GM18861 (cell line): ENCODE results near the gene TUBB6.

Experiments used
- ATAC-seq: cut with Tn5 transposase; IDR thresholded peaks from one replicate; pipeline ENCODE4 v1.9.1; 2021; ENCODE audit not compliant: unreplicated experiment

The TUBB6 gene

DNA sequence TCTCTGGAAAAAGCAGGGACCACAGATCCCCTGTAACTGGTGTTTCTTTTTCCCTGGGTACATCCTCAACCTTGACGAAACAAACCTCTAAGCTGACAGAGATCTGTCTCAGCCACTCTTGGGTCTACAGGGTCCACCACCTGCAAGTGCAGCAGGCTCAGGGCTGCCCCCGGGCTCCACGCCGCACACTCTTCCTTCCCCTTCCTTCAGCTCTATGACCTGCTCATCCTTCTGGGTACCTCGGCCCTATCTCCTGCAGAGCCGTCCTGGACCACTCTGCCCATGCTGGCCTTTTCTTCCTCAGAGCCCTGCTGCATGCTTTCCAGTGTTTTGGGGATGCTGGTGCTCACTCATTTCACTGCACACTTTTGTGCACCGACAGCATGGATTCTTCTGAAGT is 27.5 kb downstream of the TUBB6 start:
- ATAC-seq: no peak

DNA sequence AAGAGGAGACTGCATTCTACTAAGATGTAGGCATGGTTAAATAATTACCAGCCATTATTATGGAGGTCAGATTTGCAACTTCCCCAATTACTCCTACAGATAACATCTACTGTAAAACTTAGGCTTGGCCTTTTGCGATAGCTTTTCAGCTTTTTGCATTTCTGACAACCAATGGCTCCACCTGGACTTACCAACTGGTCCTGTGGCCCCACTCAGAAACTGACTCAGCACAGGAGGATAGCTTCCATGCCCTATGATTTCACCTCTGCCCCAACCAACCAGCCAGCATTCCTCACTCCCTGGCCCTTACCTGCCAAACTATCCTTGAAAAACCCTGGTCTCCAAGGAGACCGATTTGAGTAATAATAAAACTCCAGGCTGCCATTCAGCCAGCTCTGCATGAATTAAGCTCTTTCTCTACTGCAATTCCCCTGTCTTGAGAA is 28.2 kb downstream of the TUBB6 start:
- ATAC-seq: no peak

DNA sequence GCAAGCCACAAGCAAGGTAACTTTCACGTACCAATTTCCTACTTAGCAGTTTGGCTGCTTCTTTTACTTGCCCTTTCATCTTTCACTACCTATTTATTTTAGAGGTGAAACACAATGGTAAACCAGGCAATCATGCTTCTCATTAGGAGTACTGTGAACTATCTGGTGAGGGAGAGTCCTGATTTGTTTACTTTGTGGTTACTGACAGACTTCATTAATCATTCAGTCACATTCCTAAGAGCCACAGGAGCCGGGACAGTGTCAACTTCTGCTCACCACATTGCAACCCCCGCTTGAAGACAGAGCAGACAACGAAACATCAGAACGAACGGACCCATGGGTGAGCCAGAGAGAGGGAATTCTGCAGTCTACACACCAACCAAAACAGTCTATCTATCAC is 28.8 kb downstream of the TUBB6 start:
- ATAC-seq: no peak

DNA sequence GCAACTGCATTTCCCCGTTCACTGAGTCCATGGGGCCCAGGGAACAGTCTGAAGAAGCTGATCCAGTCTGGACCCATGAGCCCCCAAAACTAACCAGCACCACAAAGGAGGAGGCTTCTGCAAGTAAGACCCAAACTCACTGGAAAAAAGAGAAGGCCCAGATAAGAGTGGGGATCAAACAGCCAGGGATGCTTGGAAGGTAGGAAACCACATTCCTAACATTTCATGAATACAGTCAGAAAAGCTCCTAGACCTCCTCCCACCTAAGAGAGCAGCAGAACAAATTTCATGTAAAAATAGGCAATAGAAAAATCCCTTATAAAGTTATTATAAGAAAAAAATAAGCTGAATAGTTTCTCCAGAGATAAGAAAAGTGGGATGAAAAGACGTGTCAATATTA is 30.3 kb downstream of the TUBB6 start:
- ATAC-seq: no peak

DNA sequence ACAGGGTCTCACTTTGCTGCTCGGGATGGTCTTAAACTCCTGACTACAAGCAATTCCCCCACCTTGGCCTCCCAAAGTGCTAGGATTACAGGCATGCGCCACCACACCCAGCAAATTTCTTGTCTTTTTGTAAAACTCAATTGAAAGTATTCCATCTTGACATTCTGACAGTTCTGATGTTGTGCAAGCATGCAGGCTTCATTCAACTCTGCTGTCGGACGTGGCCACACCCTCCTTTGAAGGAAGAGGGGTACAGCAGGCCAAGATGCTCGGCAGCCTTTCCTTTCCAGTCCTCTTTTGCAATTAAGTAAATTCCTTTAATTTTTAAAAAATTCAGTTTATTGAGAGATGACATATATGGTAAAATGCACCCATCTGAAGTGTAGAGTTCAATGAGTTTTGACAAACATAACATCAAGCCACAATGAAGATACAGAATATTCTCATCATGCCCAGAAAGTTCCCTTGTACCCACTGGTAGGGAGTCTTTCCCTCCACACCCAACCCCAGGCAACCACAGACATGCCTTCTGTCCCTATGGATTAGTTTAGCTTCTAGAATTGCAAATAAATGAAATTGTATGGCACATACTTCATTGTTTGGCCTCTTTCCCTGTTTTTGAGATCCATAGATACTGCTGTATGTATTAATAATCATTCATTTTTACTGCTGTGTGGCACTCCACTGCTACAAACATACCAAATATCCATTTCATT is 33.1 kb downstream of the TUBB6 start:
- ATAC-seq: no peak

DNA sequence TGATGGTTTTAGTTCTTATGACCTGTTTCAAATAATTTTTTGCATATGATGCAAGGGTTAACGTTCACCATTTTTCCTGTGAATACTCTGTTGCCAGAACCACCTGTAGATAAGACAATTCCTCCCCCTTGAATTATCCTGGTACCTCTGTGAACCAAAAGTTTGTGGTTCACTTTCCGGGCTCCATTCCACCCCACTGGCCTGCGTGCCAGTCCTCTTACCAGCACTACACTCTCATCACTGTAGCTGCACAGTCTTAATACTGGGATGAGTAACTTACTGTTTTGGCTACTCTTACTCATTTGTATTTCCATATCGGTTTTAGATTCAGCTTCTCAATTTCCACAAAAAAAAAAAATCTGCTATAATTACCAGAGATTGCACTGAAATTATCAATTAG is 34.6 kb downstream of the TUBB6 start:
- no peak for ATAC-seq

DNA sequence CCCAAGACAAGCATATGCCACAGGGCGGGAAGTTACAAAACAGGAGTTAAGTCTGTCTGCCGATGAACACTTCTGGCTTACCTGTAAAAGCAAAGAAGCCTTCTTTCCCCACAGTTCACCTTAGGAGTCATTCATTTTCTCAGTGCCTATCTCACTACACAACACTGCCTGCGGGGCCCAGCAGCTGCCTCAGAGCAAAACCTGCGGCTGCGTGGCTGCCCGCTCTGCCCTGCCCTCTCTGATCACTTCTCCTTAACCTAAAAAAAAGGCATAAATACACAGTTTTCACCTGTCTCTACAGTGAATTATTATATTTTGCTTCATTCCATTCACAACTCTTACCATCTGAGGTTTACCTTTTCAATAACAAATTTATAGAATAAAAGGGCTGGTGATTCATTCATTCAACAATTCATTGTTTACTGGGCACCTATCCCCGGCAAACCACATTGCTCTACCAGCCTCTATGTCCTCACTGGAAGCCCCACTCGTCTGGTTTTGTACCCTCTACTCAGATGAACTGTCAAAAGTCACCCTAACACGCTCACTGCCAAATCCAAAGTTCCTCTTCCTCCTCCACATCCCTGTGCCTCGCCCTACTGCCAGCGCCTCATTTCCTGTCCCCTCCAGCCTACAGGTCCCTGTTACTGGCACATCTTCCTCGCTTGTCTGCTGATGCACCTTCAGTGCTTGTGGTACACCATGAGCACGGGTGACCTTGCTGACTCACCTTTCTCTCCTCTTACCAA is 37.6 kb downstream of the TUBB6 start:
- no peak for ATAC-seq

DNA sequence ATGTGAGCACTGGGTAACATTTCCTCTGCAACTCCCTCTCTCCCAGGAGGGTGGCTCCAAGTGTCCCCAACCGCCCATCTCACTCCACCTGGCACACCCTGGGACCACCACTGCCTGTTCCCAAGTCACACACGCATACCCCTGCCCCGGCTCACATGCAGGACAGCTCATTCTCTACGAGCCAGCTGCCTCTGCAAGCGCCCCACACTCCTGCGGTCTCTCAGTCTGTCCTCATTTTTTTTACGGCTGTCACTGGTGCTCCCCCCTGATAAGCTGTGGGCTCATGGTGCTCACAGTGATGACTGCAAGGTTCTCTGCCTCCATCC is 38.2 kb downstream of the TUBB6 start:
- no peak for ATAC-seq

DNA sequence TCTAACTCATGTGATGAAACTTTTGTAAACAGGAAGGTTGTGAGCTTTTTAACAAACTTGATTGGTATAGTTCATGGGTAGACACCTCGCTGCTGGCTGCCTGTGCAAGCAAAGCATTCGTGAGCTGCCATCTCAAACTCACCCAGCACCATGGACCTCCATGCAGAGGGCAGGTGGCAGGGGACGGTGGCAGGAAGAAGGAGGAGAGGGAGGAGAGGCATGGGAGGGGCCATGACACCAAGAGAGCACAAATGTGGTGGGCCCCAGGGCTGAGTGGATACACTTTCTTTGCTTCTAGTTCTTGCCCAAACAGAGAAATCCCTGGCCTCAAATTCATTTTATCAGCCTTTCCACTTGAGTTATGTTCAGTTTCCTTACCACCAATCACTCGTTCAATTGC is 39.9 kb downstream of the TUBB6 start:
- no peak for ATAC-seq

DNA sequence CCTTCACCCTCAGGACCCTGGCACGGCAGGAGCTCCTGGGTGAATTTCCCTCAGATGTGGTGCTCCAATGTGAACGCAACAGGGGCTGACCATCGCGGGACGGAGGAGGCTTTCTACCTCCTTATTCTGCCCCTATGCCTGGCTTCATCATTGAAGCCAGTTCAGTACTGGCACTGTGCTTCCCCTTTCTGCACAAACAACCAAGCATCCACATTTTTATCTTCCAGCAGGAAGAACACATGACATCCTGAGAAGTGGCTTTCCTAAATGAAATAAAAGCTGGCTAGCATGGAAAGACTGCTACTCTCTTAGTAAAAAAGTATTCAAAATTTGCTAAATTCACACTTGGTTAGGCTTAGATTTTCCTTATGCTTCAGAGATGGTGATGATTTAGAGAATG is 44.1 kb downstream of the TUBB6 start:
- no peak for ATAC-seq

DNA sequence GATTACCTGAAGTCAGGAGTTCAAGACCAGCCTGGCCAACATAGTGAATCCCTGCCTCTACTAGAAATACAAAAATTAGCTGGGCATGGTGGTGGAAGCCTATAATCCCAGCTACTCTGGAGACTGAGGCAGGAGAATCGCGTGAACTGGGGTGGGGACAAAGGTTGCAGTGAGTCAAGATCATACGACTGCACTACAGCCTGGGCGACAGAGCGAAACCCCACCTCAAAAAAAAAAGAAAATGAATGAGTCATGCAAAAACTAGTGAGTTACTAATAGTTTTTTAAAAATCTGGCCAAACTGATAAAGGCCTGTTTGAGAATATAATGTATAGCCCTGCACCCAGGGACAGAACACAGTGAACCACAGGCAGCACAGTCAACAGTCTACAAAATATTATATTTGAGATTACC is 51.5 kb downstream of the TUBB6 start:
- no peak for ATAC-seq

DNA sequence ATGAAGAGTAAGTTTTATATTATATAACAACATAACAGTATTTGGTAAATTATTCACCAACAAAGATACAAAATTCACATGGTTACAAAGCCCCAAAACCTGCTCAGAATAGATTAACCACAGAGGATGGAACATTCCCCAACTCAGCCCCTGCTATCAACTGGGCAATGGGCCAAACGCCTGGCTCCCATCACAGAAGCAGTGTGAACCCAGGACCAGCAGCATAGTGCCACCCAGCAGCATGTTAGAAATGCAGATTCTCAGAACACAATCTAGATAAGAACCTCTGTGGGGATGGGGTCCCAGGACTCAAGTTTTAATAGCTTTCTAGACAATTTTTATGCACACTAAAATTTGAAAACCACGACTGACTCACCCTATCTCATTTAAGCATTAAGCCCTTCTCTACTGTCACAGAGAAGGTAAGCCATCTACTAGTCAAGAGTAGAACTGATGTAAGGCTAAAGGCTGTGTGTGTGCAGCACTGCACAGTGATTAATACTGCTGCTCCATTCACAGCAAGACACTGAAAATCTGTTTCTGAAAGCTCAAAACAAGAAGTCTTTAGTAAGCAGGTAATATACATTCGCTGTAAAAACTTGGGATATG is 53.8 kb downstream of the TUBB6 start:
- ATAC-seq: peak; percentile 36

DNA sequence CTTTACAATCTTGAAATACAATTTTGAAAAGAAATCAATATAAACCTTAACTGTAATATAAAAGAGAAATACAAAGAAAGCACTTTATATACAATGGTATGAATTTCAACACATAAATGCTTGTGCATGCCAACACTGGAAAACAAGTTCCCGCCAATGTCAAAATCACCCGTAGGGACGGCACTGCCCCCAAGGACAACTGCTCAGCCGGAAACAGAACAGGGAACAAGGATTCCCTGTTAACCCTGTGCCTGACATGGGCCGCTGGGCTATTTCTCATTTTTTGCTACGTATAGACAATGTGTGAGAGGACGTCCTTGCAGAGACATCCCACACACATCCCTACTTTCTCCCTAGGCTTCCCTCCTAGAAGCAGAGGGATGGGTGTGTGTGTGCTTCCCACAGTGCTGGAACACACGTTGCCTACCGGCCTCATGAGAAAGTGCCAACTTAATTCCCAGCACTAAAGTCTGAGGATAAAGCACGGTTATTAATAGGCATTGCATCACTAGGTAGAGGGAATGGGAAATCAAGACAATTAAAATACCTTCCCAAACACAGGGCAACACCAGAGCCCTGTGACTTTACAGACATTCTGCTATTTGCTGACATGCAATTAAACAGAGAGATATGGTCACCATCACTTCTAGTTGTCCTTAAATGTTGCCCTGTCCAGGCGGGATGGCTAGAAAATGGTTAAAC is 54.6 kb downstream of the TUBB6 start:
- no peak for ATAC-seq

DNA sequence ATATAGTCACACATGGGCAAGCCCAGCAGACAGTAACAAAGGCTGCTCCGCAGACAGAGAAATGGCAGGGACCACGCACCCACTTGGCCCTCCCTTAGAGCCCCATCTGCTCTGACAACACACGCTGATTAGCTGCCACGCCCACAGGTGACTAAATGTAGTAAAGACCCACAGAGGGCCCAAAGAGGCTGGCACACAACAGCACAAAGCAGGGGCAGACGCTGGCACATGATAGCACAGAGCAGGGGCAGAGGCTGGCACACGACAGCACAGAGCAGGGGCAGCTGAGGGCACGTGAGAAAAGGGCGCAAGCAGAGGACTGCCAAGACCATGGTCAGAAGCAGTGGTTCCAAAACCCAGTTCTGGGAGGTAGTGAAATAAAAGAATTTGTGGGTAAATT is 58.3 kb downstream of the TUBB6 start:
- no peak for ATAC-seq

DNA sequence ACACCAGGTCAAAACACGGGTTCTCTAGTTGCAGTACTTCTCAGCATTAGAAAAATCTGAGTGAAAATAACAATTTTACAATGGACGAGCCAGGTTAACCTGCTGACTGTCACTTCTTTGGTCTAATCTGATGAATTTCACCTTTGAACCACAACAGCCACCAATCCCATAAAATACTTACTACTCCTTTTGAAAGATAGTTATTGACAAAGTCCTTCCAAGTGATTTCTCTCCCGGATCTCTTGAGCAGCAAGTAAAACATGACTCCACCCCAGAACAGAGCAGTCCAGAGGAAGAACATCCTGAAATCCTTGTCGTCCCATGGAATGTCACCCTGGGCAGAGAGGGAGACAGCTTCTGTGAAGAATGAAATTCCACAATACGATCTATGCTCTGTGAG is 58.7 kb downstream of the TUBB6 start:
- ATAC-seq: no peak

DNA sequence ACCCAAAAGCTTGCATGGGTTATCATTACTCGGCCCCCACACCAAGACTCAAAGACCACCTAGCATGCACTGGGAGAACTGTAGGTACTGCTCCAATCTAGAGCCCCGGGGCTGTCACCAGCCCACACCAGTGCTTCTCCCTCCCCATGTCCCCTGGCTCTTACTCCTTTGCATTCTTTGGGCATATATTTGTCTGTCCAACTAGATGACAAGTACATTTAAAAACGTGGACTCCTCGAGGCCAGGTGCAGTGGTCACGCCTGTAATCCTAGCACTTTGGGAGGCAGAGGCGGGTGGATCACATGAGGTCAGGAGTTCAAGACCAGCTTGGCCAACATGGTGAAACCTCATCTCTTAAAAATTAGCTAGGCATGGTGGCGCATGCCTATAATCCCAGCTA is 61.2 kb downstream of the TUBB6 start:
- no peak for ATAC-seq

DNA sequence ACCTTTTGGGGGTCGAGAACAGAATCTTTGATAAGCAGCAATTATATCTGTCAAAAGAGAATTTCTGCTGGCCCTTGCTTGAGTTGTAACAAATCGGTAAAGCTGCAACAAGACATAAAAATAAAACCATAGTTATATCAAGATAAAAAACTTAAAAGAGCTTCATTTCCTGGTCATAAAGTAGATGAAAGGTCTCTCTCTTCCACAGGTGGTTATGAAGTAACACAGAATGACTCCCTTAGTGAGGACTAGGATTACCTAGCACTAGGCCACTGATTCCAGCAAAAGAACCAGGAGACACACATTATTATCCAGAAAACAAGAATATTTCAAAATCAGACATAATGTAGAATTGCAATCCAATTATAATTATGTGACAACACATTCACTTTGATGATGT is 63.5 kb downstream of the TUBB6 start:
- no peak for ATAC-seq

DNA sequence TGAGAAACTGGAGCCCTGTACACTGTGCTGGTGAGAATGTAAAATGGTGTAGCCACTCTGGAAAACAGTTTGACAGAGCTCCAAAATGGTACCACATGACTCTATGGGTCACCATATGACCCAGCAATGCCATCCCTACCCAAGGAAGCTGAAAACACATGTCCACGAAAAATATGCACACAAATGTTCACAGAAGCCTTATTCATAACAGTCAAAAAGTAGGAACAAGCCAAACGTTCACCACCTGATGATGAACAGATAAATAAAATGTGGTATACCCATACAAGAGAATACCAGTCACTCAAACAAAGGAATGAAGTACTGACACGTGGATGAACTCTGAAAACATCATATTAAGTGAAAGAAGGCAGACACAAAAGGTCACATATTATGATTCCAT is 64.4 kb downstream of the TUBB6 start:
- ATAC-seq: no peak

DNA sequence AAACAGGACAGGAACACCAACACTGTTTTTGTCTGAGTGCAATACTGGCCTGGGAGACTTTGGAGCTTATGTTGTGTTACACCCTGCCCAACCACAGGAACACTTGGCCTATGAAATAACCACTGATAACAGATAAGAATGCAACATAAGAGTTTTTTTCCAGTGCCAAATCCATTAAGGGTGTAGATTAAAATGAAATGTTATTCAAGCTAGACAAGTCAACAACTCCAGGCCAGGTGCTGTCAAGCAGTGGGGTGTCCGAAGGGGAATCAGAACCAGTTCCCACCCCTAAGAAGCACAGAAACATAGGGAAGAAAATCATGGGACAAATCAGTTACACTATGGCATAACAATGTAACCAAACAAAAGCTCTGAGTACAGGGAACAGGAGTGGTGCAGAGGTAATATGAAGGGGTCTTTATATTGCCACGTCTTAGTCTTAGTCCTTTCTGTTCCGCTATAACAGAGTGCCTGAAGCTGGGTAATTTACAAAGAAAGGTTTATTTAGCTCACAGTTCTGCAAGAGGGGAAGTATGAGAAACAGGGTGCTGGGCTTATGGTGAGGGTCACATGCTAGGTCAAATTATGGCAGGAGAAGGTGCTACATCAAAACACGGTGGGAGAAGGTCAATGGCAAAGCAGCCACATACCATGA is 65.2 kb downstream of the TUBB6 start:
- no peak for ATAC-seq

DNA sequence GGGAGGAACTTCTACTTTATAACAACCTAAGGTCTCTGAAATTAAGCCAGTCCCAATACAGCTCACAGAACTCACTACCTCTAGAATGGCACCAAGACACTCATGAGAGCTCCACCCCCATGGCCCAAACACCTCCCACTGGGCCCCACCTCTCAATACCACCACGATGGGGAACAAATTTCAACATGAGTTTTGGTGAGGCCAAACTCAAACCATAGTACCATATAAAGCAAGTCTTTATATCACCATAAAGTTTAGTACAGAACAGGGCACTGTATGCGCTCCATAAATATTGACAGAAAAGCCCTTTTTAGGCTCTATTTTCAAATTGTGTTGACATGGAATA is 65.7 kb downstream of the TUBB6 start:
- ATAC-seq: no peak

DNA sequence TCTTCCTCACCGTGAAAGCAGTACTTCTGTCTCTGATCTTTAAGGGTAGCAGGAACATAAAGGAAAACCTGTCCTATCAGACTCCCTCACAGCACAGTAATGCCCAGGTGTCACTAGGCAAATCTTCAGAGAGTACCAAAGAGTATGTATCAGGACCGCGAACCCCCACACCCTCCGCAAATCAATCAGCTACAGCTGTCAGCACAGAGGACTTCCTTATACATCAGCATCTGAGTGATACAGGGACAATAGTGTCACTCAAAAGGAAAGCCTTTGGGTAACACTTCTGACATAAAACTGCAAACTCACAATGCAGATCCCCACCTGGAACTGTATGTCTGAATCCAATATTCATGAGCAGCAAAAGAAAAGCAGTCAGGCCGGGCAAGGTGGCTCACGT is 66.4 kb downstream of the TUBB6 start:
- no peak for ATAC-seq
